ENCODE data around the gene TDRKH. TPM values are rescaled to one million over a fixed set of nuclear protein-coding genes. Genes with fewer than 3 reads are reported as not detected.

Gene TDRKH
- total RNA-seq, 3 donors from 2014 or later: 5.8 to 11.4 (median 7.4) TPM

DNA sequence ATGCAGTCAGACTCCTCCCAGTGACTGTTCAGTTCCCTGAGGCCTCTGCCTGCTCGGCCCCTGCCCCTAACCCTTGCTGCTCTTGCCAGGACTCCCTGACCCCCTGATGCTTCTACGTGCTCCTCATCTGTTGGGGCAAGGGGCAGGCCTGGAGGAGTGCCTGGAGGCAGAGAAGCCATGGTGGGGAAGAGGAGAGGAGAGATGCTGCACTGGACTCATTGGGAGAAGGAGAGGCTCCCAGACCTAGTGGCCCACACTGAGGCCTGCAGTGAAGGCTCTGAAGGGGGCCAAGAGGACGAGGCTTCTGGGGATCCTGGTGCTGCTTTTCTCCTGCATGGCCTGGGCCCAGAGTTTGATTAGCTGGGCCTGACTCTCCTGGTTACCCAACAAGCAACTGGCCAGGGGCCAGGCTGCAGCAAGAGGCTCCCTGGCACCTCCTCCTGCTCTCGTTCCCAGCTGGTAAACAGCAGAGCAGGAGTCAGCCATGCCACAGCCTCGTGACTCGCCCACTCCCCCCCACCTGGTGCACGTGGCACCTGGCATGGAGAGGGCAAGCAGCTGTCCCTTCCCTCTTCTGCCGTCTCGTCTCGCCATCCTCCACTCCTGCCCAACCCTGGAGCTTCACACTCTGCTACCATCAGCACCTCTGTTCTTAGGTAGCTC lies 42.1 kb upstream of the TDRKH start:
- Histone ChIP-seq H3K4me1 (ENCODE audit: low read depth) (peaks cover 20% of the 10 kb centered on the region), H3K9me3 (no peaks in the 10 kb centered on the region), H3K4me3 (no peak overlapping the region), H3K36me3 (ENCODE audit: low read depth) (no peaks in the 10 kb centered on the region)
- intact Hi-C loops (cut with DNase I, micrococcal nuclease): no loop called here
- ATAC-seq (peak; percentile 62), DNase-seq (peak; percentile 89 to 91 (median 90))
- TF ChIP-seq, protein P1, sequence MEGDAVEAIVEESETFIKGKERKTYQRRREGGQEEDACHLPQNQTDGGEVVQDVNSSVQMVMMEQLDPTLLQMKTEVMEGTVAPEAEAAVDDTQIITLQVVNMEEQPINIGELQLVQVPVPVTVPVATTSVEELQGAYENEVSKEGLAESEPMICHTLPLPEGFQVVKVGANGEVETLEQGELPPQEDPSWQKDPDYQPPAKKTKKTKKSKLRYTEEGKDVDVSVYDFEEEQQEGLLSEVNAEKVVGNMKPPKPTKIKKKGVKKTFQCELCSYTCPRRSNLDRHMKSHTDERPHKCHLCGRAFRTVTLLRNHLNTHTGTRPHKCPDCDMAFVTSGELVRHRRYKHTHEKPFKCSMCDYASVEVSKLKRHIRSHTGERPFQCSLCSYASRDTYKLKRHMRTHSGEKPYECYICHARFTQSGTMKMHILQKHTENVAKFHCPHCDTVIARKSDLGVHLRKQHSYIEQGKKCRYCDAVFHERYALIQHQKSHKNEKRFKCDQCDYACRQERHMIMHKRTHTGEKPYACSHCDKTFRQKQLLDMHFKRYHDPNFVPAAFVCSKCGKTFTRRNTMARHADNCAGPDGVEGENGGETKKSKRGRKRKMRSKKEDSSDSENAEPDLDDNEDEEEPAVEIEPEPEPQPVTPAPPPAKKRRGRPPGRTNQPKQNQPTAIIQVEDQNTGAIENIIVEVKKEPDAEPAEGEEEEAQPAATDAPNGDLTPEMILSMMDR (IDR thresholded peaks at IDR 0.05): no peak

DNA sequence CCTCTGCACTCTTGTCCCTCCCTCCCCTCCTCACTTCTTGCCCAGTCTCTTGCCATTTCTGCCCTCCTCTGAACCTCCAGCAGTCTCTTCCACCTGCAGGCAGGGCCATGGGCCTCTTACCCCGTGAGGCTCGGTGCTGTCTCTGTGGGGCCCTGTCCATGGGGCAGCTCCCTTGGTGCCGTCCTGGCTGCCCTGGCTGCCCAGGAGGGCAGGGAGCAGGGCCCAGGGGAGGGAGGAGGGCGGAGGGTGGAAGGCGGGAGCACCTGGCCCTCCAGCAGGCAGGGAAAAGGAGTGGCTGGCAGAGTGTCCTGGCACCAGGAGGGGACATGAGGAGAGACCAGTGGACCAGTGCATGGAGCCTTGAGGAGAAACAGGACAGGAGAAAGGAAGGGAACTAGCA lies 41.3 kb upstream of the TDRKH start, which contains the start of gene RORC:
TSS of gene RORC (minus strand) at position 198 of the 400 bp plus-strand sequence. CDS start at position 160, 38 bp downstream.
- H3K4me3 ChIP-seq: no peak within 1 kb of the TSS
- peaks cover 20% of the 10 kb centered on the region for H3K4me1 ChIP-seq (ENCODE audit: low read depth)
- DNase-seq (peak; percentile 76 to 84 (median 81)), ATAC-seq (peak; percentile 75)
- TF ChIP-seq, protein P1 (IDR thresholded peaks at IDR 0.05): no peak
- no peaks in the 10 kb centered on the region for H3K36me3 ChIP-seq (ENCODE audit: low read depth)
- no peaks in the 10 kb centered on the region for H3K9me3 ChIP-seq
- intact Hi-C loops (cut with DNase I, micrococcal nuclease): no loop called here

DNA sequence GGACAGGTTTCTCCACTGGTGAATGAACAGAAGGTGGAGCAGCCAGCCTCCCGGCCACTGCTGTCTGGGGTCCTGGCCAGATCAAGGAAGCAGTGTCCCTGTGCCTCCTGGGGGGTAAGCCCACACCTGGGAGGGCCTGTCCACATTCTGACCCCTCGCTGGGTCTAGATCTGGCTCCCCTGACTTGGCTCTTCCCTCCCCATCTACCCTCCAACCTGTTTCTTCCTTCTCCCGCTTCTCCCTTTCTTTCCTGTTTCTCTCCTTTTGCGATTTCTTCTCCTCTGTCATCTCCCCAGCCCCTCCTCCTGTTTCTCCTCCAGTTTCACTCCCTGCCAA lies 40.9 kb upstream of the TDRKH start:
- intact Hi-C loops (cut with DNase I, micrococcal nuclease): no loop called here
- no peak for ATAC-seq
- peaks cover 20% of the 10 kb centered on the region for H3K4me1 ChIP-seq (ENCODE audit: low read depth)

DNA sequence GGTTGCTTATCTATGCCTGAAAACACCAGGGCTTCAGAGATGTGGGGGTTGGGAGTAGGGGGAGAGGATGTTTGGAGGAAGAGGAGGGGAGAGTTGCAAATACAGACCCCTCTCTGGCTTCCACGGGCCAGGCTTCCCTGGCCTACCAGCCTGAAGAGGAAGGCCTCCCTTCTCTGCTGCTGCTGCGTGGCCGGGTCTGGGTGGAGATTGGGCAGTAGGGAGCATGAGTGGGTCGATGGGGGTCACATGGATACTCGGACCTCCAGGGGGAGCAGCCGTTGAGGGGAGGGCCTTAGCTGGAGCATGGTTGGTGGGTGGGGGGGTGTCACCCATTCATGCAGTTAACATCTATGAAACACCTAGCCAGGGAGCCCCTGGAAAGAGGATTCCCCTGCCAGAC lies 39.8 kb upstream of the TDRKH start:
- TF ChIP-seq, protein P1 (IDR thresholded peaks at IDR 0.05): no peak
- H3K4me3 ChIP-seq: no peak overlapping the region
- H3K36me3 ChIP-seq (ENCODE audit: low read depth): no peaks in the 10 kb centered on the region
- intact Hi-C loops (cut with DNase I, micrococcal nuclease): no loop called here
- H3K4me1 ChIP-seq (ENCODE audit: low read depth): peaks cover 20% of the 10 kb centered on the region
- no peaks in the 10 kb centered on the region for H3K9me3 ChIP-seq
- ATAC-seq (no peak), DNase-seq (no peak)

More for the DNA sequence above, 40.9 kb upstream of the TDRKH start:
- no peak for DNase-seq
- Histone ChIP-seq H3K4me3 (no peak overlapping the region), H3K9me3 (no peaks in the 10 kb centered on the region), H3K36me3 (ENCODE audit: low read depth) (no peaks in the 10 kb centered on the region)
- TF ChIP-seq, protein P1 (IDR thresholded peaks at IDR 0.05): no peak

DNA sequence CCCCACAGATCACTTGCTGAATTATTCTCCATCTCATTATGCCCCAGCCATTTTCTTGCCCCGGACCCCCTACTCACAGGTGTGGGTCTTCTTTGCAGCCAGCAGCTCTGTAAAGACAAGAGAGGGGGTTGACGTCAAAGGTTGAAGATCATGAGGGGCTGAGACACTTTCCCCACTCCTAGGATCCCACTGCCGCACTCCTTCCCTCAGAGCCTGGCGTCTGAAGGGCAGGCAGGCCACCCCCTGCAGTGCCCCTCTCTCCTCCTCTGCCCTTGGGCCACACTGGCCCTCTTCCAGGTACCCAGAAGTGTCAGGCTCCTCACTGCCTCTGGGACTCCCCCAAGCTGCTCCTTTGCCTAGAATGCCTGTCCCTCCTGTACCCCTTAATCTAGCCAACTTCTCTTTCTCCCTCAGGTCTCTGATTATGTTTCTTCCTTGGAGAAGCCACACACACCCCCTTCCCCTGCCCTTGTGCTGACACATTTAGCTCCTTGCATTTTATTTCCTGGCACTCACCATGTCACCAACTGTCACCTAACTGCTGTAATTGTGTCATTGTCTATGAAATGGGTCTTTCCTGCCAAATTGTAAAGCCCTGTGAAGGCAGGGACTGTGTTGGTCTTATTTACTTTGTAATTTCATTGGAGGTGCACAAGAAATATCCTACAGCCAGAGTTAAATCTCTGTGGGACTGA lies 39.2 kb upstream of the TDRKH start:
- DNase-seq: no peak
- Histone ChIP-seq H3K4me1 (ENCODE audit: low read depth) (peaks cover 20% of the 10 kb centered on the region), H3K4me3 (no peak overlapping the region), H3K9me3 (no peaks in the 10 kb centered on the region), H3K36me3 (ENCODE audit: low read depth) (no peaks in the 10 kb centered on the region)
- TF ChIP-seq, protein P1 (IDR thresholded peaks at IDR 0.05): no peak
- intact Hi-C loops (cut with DNase I, micrococcal nuclease): no loop called here
- ATAC-seq: no peak

Measured in mucosa of descending colon (tissue), 3 donors.